K562 (cell line): ENCODE data around the gene NSDHL. TPM values are rescaled to one million over a fixed set of nuclear protein-coding genes. Genes with fewer than 3 reads are reported as not detected.

Experiments used
- ATAC-seq: fragments of 200-7000 bp; cut with Tn5 transposase; 3 replicates; pipeline ENCODE4 v1.9.1; 2020; ENCODE audit warnings: moderate library complexity
- BruUV-seq: library from RNA; stranded (reverse); fragments of 400-500 nt; replicated peaks from 2 replicates; lab custom pipeline; 2021; lab: Mats Ljungman, UMichigan
- CTCF ChIA-PET: fragments of 300-600 bp; formaldehyde crosslinking; extraction: SDS; loops from one replicate; lab custom pipeline; 2021; ENCODE audit warnings: low intra/inter-chr PET ratio; lab: Yijun Ruan, JAX
- POLR2A ChIA-PET: fragments of 300-600, 350-650 bp; sonication (Branson Sonifier 250); formaldehyde crosslinking; extraction: SDS; loops from one replicate; lab custom pipeline; 2021; ENCODE audit warnings: antibody characterized with exemption, inconsistent platforms; lab: Yijun Ruan, JAX
- DNase-seq, 4 experiments: peaks; one replicate each; pipeline versions ENCODE4 v3.0.0 to v3.0.0-alpha.2; 2011 to 2018; ENCODE audit warnings: low spot score in 3 of 4, mixed read lengths in 3 of 4; ENCODE audit errors: extremely low read depth in 1 of 4
- FAIRE-seq: peaks from 2 replicates; lab custom pipeline; 2011; peaks lifted over from hg19 to GRCh38; lab: Jason Lieb, UNC
- H2AFZ ChIP-seq: 2 replicates; pipeline ENCODE4 v1.6.0; 2011; ENCODE audit warnings: low read depth, low read length, control low read depth, inconsistent platforms
- H3K27ac ChIP-seq: fragments of 200-600 bp; 3 replicates; pipeline ENCODE4 v1.8.0; 2011; ENCODE audit warnings: low read depth, mild to moderate bottlenecking, control low read depth, inconsistent platforms, low read length, moderate library complexity, mixed read lengths; ENCODE audit errors: extremely low read depth
- H3K27me3 ChIP-seq, 2 experiments: fragments of 300-600 bp in 1 of 2; 2 replicates in 1 of 2; 3 replicates in 1 of 2; pipeline versions ENCODE4 v1.6.0 to v1.8.0; 2011; ENCODE audit warnings: inconsistent platforms in 2 of 2, low read length in 2 of 2, mild to moderate bottlenecking in 1 of 2, mixed read lengths in 1 of 2, moderate library complexity in 1 of 2; ENCODE audit not compliant: control insufficient read depth in 2 of 2, insufficient read depth in 2 of 2
- H3K36me3 ChIP-seq: fragments of 300-600 bp; 3 replicates; pipeline ENCODE4 v1.8.0; 2011; ENCODE audit warnings: mild to moderate bottlenecking, low read length, inconsistent platforms; ENCODE audit not compliant: control insufficient read depth, insufficient read depth
- H3K4me1 ChIP-seq, 2 experiments: fragments of 200-600 bp in 1 of 2; replicated peaks in 1 of 2; 2 replicates in 1 of 2; 3 replicates in 1 of 2; pipeline versions ENCODE4 v1.5.1 to v1.8.0; 2011; ENCODE audit warnings: inconsistent platforms in 2 of 2, low read length in 2 of 2, mild to moderate bottlenecking in 1 of 2, mixed read lengths in 1 of 2, moderate library complexity in 1 of 2; ENCODE audit not compliant: control insufficient read depth in 2 of 2, insufficient read depth in 2 of 2
- H3K4me2 ChIP-seq: 2 replicates; pipeline ENCODE4 v1.6.1; 2011; ENCODE audit warnings: low read length, control low read depth, inconsistent platforms, mixed read lengths; ENCODE audit not compliant: insufficient read depth
- H3K4me3 ChIP-seq: fragments of 200-600 bp; sonication (generic), shearing (Covaris generic); 2 replicates; pipeline ENCODE4 v1.5.1; 2016; ENCODE audit warnings: control low read depth, inconsistent platforms
- H3K79me2 ChIP-seq: fragments of 200-600 bp; 3 replicates; pipeline ENCODE4 v1.8.0; 2011; ENCODE audit warnings: low read length, inconsistent platforms; ENCODE audit not compliant: control insufficient read depth, insufficient read depth
- H3K9ac ChIP-seq, 2 experiments: 2 replicates each; pipeline versions ENCODE4 v1.6.0 to v1.6.1; 2011; ENCODE audit warnings: low read depth in 2 of 2, low read length in 2 of 2, control low read depth in 1 of 2, inconsistent platforms in 1 of 2, mild to moderate bottlenecking in 1 of 2, mixed read lengths in 1 of 2; ENCODE audit not compliant: insufficient read depth in 1 of 2
- H3K9me1 ChIP-seq: one replicate; pipeline ENCODE4 v1.6.0; 2011; ENCODE audit warnings: inconsistent platforms, mild to moderate bottlenecking, low read length, moderate library complexity; ENCODE audit not compliant: control insufficient read depth, insufficient read depth
- H3K9me3 ChIP-seq: replicated peaks from 2 replicates; pipeline ENCODE4 v1.5.1; 2011; ENCODE audit warnings: low read depth, low read length, inconsistent platforms; ENCODE audit not compliant: control insufficient read depth, insufficient read depth
- H4K20me1 ChIP-seq: replicated peaks from 2 replicates; pipeline ENCODE4 v1.6.1; 2011; ENCODE audit warnings: low read length, inconsistent platforms, mixed read lengths; ENCODE audit not compliant: control insufficient read depth, insufficient read depth
- CBX2 ChIP-seq: fragments of 200-600 bp; sonication (generic); IDR thresholded peaks from one replicate; pipeline ENCODE4 v1.6.1; 2012; ENCODE audit warnings: mild to moderate bottlenecking, low read length, inconsistent platforms; ENCODE audit not compliant: insufficient read depth, poor library complexity, severe bottlenecking
- CBX5 ChIP-seq: IDR thresholded peaks from 2 replicates; pipeline ENCODE4 v1.6.1; 2014; ENCODE audit warnings: low read depth, borderline replicate concordance
- CHCHD3 ChIP-seq: fragments of 250-450 bp; sonication (Bioruptor Pico); IDR thresholded peaks from 2 replicates; pipeline ENCODE4 v2.1.2; 2022; ENCODE audit warnings: mild to moderate bottlenecking
- MTA1 ChIP-seq: fragments of 450-650 bp; IDR thresholded peaks from 2 replicates; pipeline ENCODE4 v1.6.1; 2017; ENCODE audit warnings: borderline replicate concordance
- PTRF ChIP-seq: fragments of 450-650 bp; IDR thresholded peaks from 2 replicates; pipeline ENCODE4 v1.6.1; 2016; ENCODE audit warnings: mild to moderate bottlenecking, missing genetic modification characterization, missing compliant biosample characterization
- RFX1 ChIP-seq: fragments of 450-650 bp; IDR thresholded peaks from 2 replicates; pipeline ENCODE4 v1.6.1; 2016; ENCODE audit warnings: mild to moderate bottlenecking, moderate library complexity
- TOE1 ChIP-seq, 2 experiments: fragments of 450-650 bp in 1 of 2; sonication (generic) in 1 of 2; formaldehyde crosslinking in 1 of 2; IDR thresholded peaks; 2 replicates each; pipeline versions ENCODE4 v1.7.1 to v1.8.0; 2016 to 2022; ENCODE audit warnings: borderline replicate concordance in 2 of 2, mild to moderate bottlenecking in 2 of 2, antibody characterized with exemption in 1 of 2, inconsistent platforms in 1 of 2, low read depth in 1 of 2, missing genetic modification reagents in 1 of 2, moderate library complexity in 1 of 2
- WGBS: fragments of 100-300 bp; shearing (Covaris generic); methylation state at CpG from one replicate; pipeline ENCODE4 v1.1.6; 2016; ENCODE audit warnings: low coverage, mixed read lengths; ENCODE audit not compliant: insufficient coverage; ENCODE audit errors: missing lambda C conversion rate; 5-methylcytosine and 5-hydroxymethylcytosine counted together
- in situ Hi-C: fragments of 300-500 bp; cut with MboI; formaldehyde crosslinking; loops from 4 replicates; pipeline ENCODE4 v1.15.0; 2018; ENCODE audit warnings: inconsistent platforms, mixed read lengths
- intact Hi-C: fragments of 100-400 bp; cut with micrococcal nuclease; formaldehyde crosslinking; loops from 2 replicates; pipeline ENCODE4 v1.14.2; 2022
- polyA plus RNA-seq, 8 experiments: library from polyadenylated mRNA; depleted of rRNA in 4 of 8; stranded (reverse) in 5 of 8; unstranded in 3 of 8; fragments of >200 nt; fragmentation: Nextera tagmentation in 2 of 8; fragmentation: Illumina TruSeq in 1 of 8; extraction: Ambion mirVana in 2 of 8; extraction: Trizol in 1 of 8; gene quantifications; 2 replicates each; pipeline versions ENCODE4 v1.2.1 to v1.2.3, GENCODE V29; 2011 to 2014; ENCODE audit warnings: inconsistent platforms in 1 of 8, missing spikeins in 1 of 8
- total RNA-seq, 7 experiments: library from RNA; depleted of rRNA in 6 of 7; stranded (reverse); fragments of >200 nt in 6 of 7; fragmentation: Illumina TruSeq in 2 of 7; extraction: Trizol in 2 of 7; gene quantifications; 2 replicates each; pipeline versions ENCODE4 v1.2.1 to v1.2.3, GENCODE V29; 2011 to 2021; ENCODE audit warnings: low replicate concordance in 1 of 7
- TF ChIP-seq, protein P1 (sequence below): sonication (generic); formaldehyde crosslinking; IDR thresholded peaks from 2 replicates; pipeline ENCODE4 v1.8.0; 2022; ENCODE audit warnings: mild to moderate bottlenecking, missing genetic modification reagents

NSDHL gene
- total and polyA plus RNA-seq, 9 of the 15 experiments (the other 6 are each of a cell fraction or from before 2014, with no cell fraction given): 22.5 to 63.4 (median 40.8) TPM

DNA sequence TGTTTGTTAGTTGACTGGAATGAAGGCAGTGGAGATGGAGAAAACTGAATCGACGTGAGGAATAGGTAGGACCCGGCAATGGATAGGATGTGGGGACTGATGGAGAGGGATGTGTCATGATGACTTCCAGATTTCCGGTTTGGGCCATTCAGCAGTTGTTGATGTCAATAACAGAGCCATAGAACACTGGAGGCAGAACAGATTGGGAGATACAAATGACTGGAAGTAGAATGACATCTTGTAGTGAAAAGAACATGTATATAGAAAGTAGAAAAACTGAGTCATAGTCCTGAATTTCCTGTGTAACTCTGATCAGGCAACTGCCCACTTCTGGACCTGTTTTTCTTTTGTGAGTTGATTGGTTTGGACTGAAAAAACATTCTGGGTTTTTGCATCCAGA lies 24.8 kb upstream of the NSDHL start:
- TF ChIP-seq CHCHD3 (CRISPR knock-in tag) (no peak), CBX5 (no peak), MTA1 (no peak)
- peaks cover 2% of the 10 kb centered on the region; the same call in 1 of the 3 replicates for H3K36me3 ChIP-seq
- H3K9me1 ChIP-seq: no peaks in the 10 kb centered on the region
- no peak overlapping the region for H3K9ac ChIP-seq
- in situ Hi-C loops: no loop called here
- no peak overlapping the region for H2AFZ ChIP-seq
- ATAC-seq: no peak
- H3K4me1 ChIP-seq: no peaks in the 10 kb centered on the region
- BruUV-seq: no TSS peak
- H3K4me2 ChIP-seq: no peak overlapping the region
- WGBS: 81% methylated on average over 4 of the region's 4 CpGs
- H3K27ac ChIP-seq: no peak overlapping the region
- no peak for FAIRE-seq
- H3K4me3 ChIP-seq: no peak overlapping the region
- ChIA-PET POLR2A (no interaction called here), CTCF (no interaction called here)
- intact Hi-C loops: no loop called here
- H3K79me2 ChIP-seq: no peaks in the 10 kb centered on the region
- H3K9me3 ChIP-seq: no peaks in the 10 kb centered on the region
- DNase-seq: no peak
- no peaks in the 10 kb centered on the region for H3K27me3 ChIP-seq
- no peaks in the 10 kb centered on the region for H4K20me1 ChIP-seq

DNA sequence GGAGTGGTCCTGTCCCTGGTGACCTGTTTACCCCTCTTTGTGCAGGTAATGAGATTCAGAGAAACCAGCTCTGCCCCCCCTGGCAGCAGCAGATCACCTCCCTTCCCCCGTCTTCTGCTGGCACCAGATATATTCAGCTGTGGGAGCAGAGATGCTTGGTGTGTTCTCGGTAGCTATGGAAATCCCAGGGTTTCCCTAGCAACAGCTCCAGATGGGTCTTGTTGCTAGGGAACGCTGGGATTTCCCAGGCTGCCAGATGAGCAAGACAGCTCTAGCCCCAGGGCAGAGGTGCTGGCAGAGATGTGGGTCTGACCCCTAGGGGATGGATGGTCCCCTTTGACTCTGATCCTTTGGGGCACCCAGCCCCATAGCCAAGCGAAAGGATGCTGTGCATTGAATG lies 20.5 kb upstream of the NSDHL start:
- DNase-seq (no peak), ATAC-seq (no peak), FAIRE-seq (no peak)
- intact Hi-C loops (no loop called here), in situ Hi-C loops (no loop called here)
- ChIA-PET CTCF (no interaction called here), POLR2A (interaction anchor here (1.2 kb wide), 1 partner anchor 8 kb away, joined by 4 read pairs; no protein-coding TSS in a partner anchor)
- Histone ChIP-seq H3K9ac (no peak overlapping the region), H3K9me1 (no peaks in the 10 kb centered on the region), H2AFZ (no peak overlapping the region), H3K9me3 (no peaks in the 10 kb centered on the region), H3K4me1 (no peaks in the 10 kb centered on the region), H4K20me1 (no peaks in the 10 kb centered on the region), H3K27me3 (no peaks in the 10 kb centered on the region), H3K4me3 (no peak overlapping the region), H3K4me2 (no peak overlapping the region), H3K79me2 (no peaks in the 10 kb centered on the region), H3K36me3 (no peaks in the 10 kb centered on the region; the same call in 2 of the 3 replicates), H3K27ac (no peak overlapping the region)
- no TSS peak for BruUV-seq
- no peak for TF ChIP-seq TOE1 (IDR thresholded peaks at IDR 0.05; ENCODE audit: borderline replicate concordance)
- TF ChIP-seq TOE1 (CRISPR knock-in tag; IDR thresholded peaks at IDR 0.05; ENCODE audit: borderline replicate concordance, low read depth): no peak
- TF ChIP-seq PTRF: no peak
- peak; percentile 76 for TF ChIP-seq RFX1
- TF ChIP-seq, protein P1, sequence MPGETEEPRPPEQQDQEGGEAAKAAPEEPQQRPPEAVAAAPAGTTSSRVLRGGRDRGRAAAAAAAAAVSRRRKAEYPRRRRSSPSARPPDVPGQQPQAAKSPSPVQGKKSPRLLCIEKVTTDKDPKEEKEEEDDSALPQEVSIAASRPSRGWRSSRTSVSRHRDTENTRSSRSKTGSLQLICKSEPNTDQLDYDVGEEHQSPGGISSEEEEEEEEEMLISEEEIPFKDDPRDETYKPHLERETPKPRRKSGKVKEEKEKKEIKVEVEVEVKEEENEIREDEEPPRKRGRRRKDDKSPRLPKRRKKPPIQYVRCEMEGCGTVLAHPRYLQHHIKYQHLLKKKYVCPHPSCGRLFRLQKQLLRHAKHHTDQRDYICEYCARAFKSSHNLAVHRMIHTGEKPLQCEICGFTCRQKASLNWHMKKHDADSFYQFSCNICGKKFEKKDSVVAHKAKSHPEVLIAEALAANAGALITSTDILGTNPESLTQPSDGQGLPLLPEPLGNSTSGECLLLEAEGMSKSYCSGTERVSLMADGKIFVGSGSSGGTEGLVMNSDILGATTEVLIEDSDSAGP (CRISPR knock-in tag): no peak
- TF ChIP-seq CBX2: no peak
- 75% methylated on average over 4 of the region's 4 CpGs for WGBS
